ENCODE results near the gene LYRM7. TPM values are rescaled to one million over a fixed set of nuclear protein-coding genes. Genes with fewer than 3 reads are reported as not detected.

The LYRM7 gene
- total RNA-seq, 1 experiment from 2014 or later: 5.0 TPM

- no peak for TF ChIP-seq EZH2 (IDR thresholded peaks at IDR 0.05; ENCODE audit: low read length, unreplicated experiment)
- no peak for TF ChIP-seq CTCF (conservative IDR thresholded peaks at IDR 0.05; ENCODE audit: low read depth, low read length)
- TF ChIP-seq EZH2phosphoT487 (IDR thresholded peaks at IDR 0.05; ENCODE audit: borderline replicate concordance, low read length): no peak
- Histone ChIP-seq H3K9me3 (ENCODE audit: low read length) (no peaks in the 10 kb centered on the region), H3K4me2 (ENCODE audit: low read length) (no peak overlapping the region), H3K9ac (ENCODE audit: low read length) (no peak overlapping the region), H3K27ac (ENCODE audit: low read length) (no peak overlapping the region), H3K79me2 (ENCODE audit: low read length) (no peaks in the 10 kb centered on the region), H3K4me1 (ENCODE audit: insufficient read depth, low read length) (no peaks in the 10 kb centered on the region), H3K36me3 (ENCODE audit: low read depth, low read length) (no peaks in the 10 kb centered on the region), H3K4me3 (ENCODE audit: low read length) (no peak overlapping the region), H3F3A (ENCODE audit: low read length, unreplicated experiment) (no peaks in the 10 kb centered on the region), H3K27me3 (ENCODE audit: low read length) (no peaks in the 10 kb centered on the region), H3K9me2 (replicated peaks; ENCODE audit: low read length) (no peaks in the 10 kb centered on the region), H4K20me1 (ENCODE audit: low read length) (no peaks in the 10 kb centered on the region), H2AFZ (ENCODE audit: low read length) (no peak overlapping the region)
- ATAC-seq (no peak), DNase-seq (no peak)
- intact Hi-C loops (cut with micrococcal nuclease): no loop called here
- no TSS peak for BruUV-seq (replicated peaks)
- POLR2A ChIA-PET (ENCODE audit: unreplicated experiment): no interaction called here
- CTCF ChIA-PET: no interaction called here
Measured at GRCh38 chr5:131209506-131210150, 38.9 kb downstream of the LYRM7 start.

- TF ChIP-seq EZH2phosphoT487 (IDR thresholded peaks at IDR 0.05; ENCODE audit: borderline replicate concordance, low read length) (no peak), EZH2 (IDR thresholded peaks at IDR 0.05; ENCODE audit: low read length, unreplicated experiment) (no peak), CTCF (conservative IDR thresholded peaks at IDR 0.05; ENCODE audit: low read depth, low read length) (no peak)
- H4K20me1 ChIP-seq (ENCODE audit: low read length): no peaks in the 10 kb centered on the region
- no peaks in the 10 kb centered on the region for H3F3A ChIP-seq (ENCODE audit: low read length, unreplicated experiment)
- ATAC-seq: no peak
- no peak overlapping the region for H3K27ac ChIP-seq (ENCODE audit: low read length)
- no peak overlapping the region for H2AFZ ChIP-seq (ENCODE audit: low read length)
- no TSS peak for BruUV-seq (replicated peaks)
- H3K4me2 ChIP-seq (ENCODE audit: low read length): no peak overlapping the region
- H3K4me1 ChIP-seq (ENCODE audit: insufficient read depth, low read length): no peaks in the 10 kb centered on the region
- POLR2A ChIA-PET (ENCODE audit: unreplicated experiment): no interaction called here
- no peaks in the 10 kb centered on the region for H3K27me3 ChIP-seq (ENCODE audit: low read length)
- H3K9ac ChIP-seq (ENCODE audit: low read length): no peak overlapping the region
- H3K36me3 ChIP-seq (ENCODE audit: low read depth, low read length): no peaks in the 10 kb centered on the region
- no peaks in the 10 kb centered on the region for H3K9me2 ChIP-seq (replicated peaks; ENCODE audit: low read length)
- no peaks in the 10 kb centered on the region for H3K9me3 ChIP-seq (ENCODE audit: low read length)
- H3K79me2 ChIP-seq (ENCODE audit: low read length): no peaks in the 10 kb centered on the region
- DNase-seq: no peak
- intact Hi-C loops (cut with micrococcal nuclease): no loop called here
- CTCF ChIA-PET: no interaction called here
- no peak overlapping the region for H3K4me3 ChIP-seq (ENCODE audit: low read length)
Measured at GRCh38 chr5:131210151-131210510, 39.4 kb downstream of the LYRM7 start.

- Histone ChIP-seq H3K4me2 (ENCODE audit: low read length) (no peak overlapping the region), H4K20me1 (ENCODE audit: low read length) (no peaks in the 10 kb centered on the region), H3K9ac (ENCODE audit: low read length) (no peak overlapping the region), H3K9me2 (replicated peaks; ENCODE audit: low read length) (no peaks in the 10 kb centered on the region), H3F3A (ENCODE audit: low read length, unreplicated experiment) (no peaks in the 10 kb centered on the region), H3K4me1 (ENCODE audit: insufficient read depth, low read length) (no peaks in the 10 kb centered on the region), H3K4me3 (ENCODE audit: low read length) (no peak overlapping the region), H3K27ac (ENCODE audit: low read length) (no peak overlapping the region), H3K27me3 (ENCODE audit: low read length) (no peaks in the 10 kb centered on the region), H3K79me2 (ENCODE audit: low read length) (no peaks in the 10 kb centered on the region), H3K36me3 (ENCODE audit: low read depth, low read length) (no peaks in the 10 kb centered on the region), H3K9me3 (ENCODE audit: low read length) (no peaks in the 10 kb centered on the region), H2AFZ (ENCODE audit: low read length) (no peak overlapping the region)
- intact Hi-C loops (cut with micrococcal nuclease): no loop called here
- TF ChIP-seq EZH2 (IDR thresholded peaks at IDR 0.05; ENCODE audit: low read length, unreplicated experiment) (no peak), CTCF (conservative IDR thresholded peaks at IDR 0.05; ENCODE audit: low read depth, low read length) (no peak), EZH2phosphoT487 (IDR thresholded peaks at IDR 0.05; ENCODE audit: borderline replicate concordance, low read length) (no peak)
- CTCF ChIA-PET: no interaction called here
- BruUV-seq (replicated peaks): no TSS peak
- ATAC-seq (no peak), DNase-seq (no peak)
- POLR2A ChIA-PET (ENCODE audit: unreplicated experiment): no interaction called here
Measured at GRCh38 chr5:131211669-131212068, 40.9 kb downstream of the LYRM7 start.

Measured in PC-3 (cell line).